ENCODE results near the gene CANX.
"Not testable (repeated sequence)": the region's sequence is repeated elsewhere in the genome, so short reads cannot be mapped to it uniquely, and the experiment has no call there.

GRCh38 chr5:179661647-179662046 lies 37.1 kb upstream of the CANX start:
- TF ChIP-seq YY1 (IDR thresholded peaks at IDR 0.05; ENCODE audit: extremely low read depth, insufficient replicate concordance, low read depth, low read length); CBX3 (IDR thresholded peaks at IDR 0.05; ENCODE audit: low read depth); TCF7L2 (IDR thresholded peaks at IDR 0.05; ENCODE audit: borderline replicate concordance, extremely low read depth, insufficient read depth, insufficient read length); POLR2A (IDR thresholded peaks at IDR 0.05; ENCODE audit: borderline replicate concordance, extremely low read depth, insufficient read depth, insufficient read length); CTCF (IDR thresholded peaks at IDR 0.05 in 2 of 3, conservative IDR thresholded peaks at IDR 0.05 in 1 of 3; ENCODE audit: borderline replicate concordance in 1 of 3, insufficient read depth in 1 of 3, low read depth in 2 of 3, low read length in 2 of 3); EZH2phosphoT487 (IDR thresholded peaks at IDR 0.05; ENCODE audit: borderline replicate concordance); SP1 (IDR thresholded peaks at IDR 0.05; ENCODE audit: low read depth); ELF1 (IDR thresholded peaks at IDR 0.05; ENCODE audit: borderline replicate concordance, low read depth); POLR2AphosphoS5 (IDR thresholded peaks at IDR 0.05; ENCODE audit: low read depth, low read length); MAX (IDR thresholded peaks at IDR 0.05): not testable (repeated sequence)

Data from HCT116 (cell line).